GM23338 (cell line): Measurements from ENCODE around the gene ADA.

Experiments
- CREB1 ChIP-seq: fragments of 250-450 bp; sonication (Bioruptor Pico); IDR thresholded peaks from 2 replicates; pipeline ENCODE4 v1.5.0; 2020; ENCODE audit warnings: low read depth, mild to moderate bottlenecking, moderate library complexity
- CTCF ChIP-seq, 2 experiments: fragments of 200-600 bp in 1 of 2; sonication (generic) in 1 of 2; conservative IDR thresholded peaks; 2 replicates each; pipeline versions ENCODE4 v1.5.1 to v1.6.1; 2016 to 2017; ENCODE audit warnings: antibody characterized with exemption in 2 of 2, low read depth in 2 of 2, mild to moderate bottlenecking in 2 of 2, moderate library complexity in 1 of 2
- EZH2 ChIP-seq: fragments of 200-600 bp; sonication (generic); IDR thresholded peaks from one replicate; pipeline ENCODE4 v1.8.0; 2017; ENCODE audit warnings: antibody characterized with exemption, mild to moderate bottlenecking, low read depth; ENCODE audit not compliant: unreplicated experiment
- EZH2phosphoT487 ChIP-seq: fragments of 200-600 bp; sonication (generic); IDR thresholded peaks from one replicate; pipeline ENCODE4 v1.8.1; 2018; ENCODE audit warnings: antibody characterized with exemption; ENCODE audit not compliant: unreplicated experiment
- JUNB ChIP-seq: IDR thresholded peaks from one replicate; pipeline ENCODE4 v1.6.1; 2016; ENCODE audit warnings: antibody characterized with exemption; ENCODE audit not compliant: unreplicated experiment
- NANOG ChIP-seq: IDR thresholded peaks from 2 replicates; pipeline ENCODE4 v1.6.1; 2016; ENCODE audit warnings: antibody characterized with exemption, borderline replicate concordance
- POLR2AphosphoS5 ChIP-seq: IDR thresholded peaks from 2 replicates; pipeline ENCODE4 v1.6.1; 2016; ENCODE audit warnings: antibody characterized with exemption, low read depth
- REST ChIP-seq: IDR thresholded peaks from one replicate; pipeline ENCODE4 v1.6.1; 2018; ENCODE audit warnings: antibody characterized with exemption; ENCODE audit not compliant: unreplicated experiment
- STAT1 ChIP-seq: IDR thresholded peaks from one replicate; pipeline ENCODE4 v1.6.1; 2016; ENCODE audit warnings: antibody characterized with exemption; ENCODE audit not compliant: unreplicated experiment
- ZNF114 ChIP-seq: fragments of 250-450 bp; sonication (Bioruptor Pico); IDR thresholded peaks from 2 replicates; pipeline ENCODE4 v1.5.0; 2020; ENCODE audit warnings: mild to moderate bottlenecking, moderate library complexity
- ZNF331 ChIP-seq: fragments of 250-450 bp; sonication (Bioruptor Pico); IDR thresholded peaks from 2 replicates; pipeline ENCODE4 v1.5.0; 2020; ENCODE audit warnings: low read depth, mild to moderate bottlenecking, moderate library complexity
- ZNF462 ChIP-seq: fragments of 250-450 bp; sonication (Bioruptor Pico); IDR thresholded peaks from 2 replicates; pipeline ENCODE4 v1.5.0; 2020; ENCODE audit warnings: mild to moderate bottlenecking, moderate library complexity

- TF ChIP-seq CTCF (conservative IDR thresholded peaks at IDR 0.05; ENCODE audit: low read depth in 2 of 2) (no peak), JUNB (no peak), POLR2AphosphoS5 (no peak), EZH2phosphoT487 (no peak), EZH2 (no peak), REST (no peak), CREB1 (no peak), STAT1 (no peak), ZNF114 (no peak), ZNF331 (CRISPR knock-in tag) (no peak), ZNF462 (CRISPR knock-in tag) (no peak), NANOG (no peak)
Observed at GRCh38 chr20:44649126-44649525, 2.4 kb downstream of the ADA start.
